ENCODE measurements around the gene NEMP2.
"Not testable (repeated sequence)": the region's sequence is repeated elsewhere in the genome, so short reads cannot be mapped to it uniquely, and the experiment has no call there.

Gene NEMP2

GRCh38 chr2:190469771-190470170 lies 64.8 kb downstream of the NEMP2 start:
- DNase-seq (ENCODE audit: low read depth), result peak; percentile 96
- TF ChIP-seq CTCF (IDR thresholded peaks at IDR 0.05; ENCODE audit: low read length, missing control alignments), result no peak

GRCh38 chr2:190468814-190469569 lies 65.5 kb downstream of the NEMP2 start:
- DNase-seq (ENCODE audit: low read depth), result peak; percentile 98
- no peak overlapping the region for H3K4me3 ChIP-seq (replicated peaks; ENCODE audit: low read depth, low read length)
- TF ChIP-seq CTCF (IDR thresholded peaks at IDR 0.05; ENCODE audit: low read length, missing control alignments), result no peak

More at GRCh38 chr2:190469771-190470170, 64.8 kb downstream of the NEMP2 start:
- no peak overlapping the region for H3K4me3 ChIP-seq (replicated peaks; ENCODE audit: low read depth, low read length)

GRCh38 chr2:190468354-190468753 lies 66.2 kb downstream of the NEMP2 start:
- not testable (repeated sequence) for DNase-seq (ENCODE audit: low read depth); H3K4me3 ChIP-seq (replicated peaks; ENCODE audit: low read depth, low read length)

GRCh38 chr2:190467575-190468083 lies 66.9 kb downstream of the NEMP2 start:
- TF ChIP-seq CTCF (IDR thresholded peaks at IDR 0.05; ENCODE audit: low read length, missing control alignments), result no peak
- H3K4me3 ChIP-seq (replicated peaks; ENCODE audit: low read depth, low read length), result no peak overlapping the region
- DNase-seq (ENCODE audit: low read depth), result no peak

GRCh38 chr2:190466819-190467446 lies 67.6 kb downstream of the NEMP2 start:
- DNase-seq (ENCODE audit: low read depth), result no peak
- no peak for TF ChIP-seq CTCF (IDR thresholded peaks at IDR 0.05; ENCODE audit: low read length, missing control alignments)

GRCh38 chr2:190465060-190465459 lies 69.5 kb downstream of the NEMP2 start:
- DNase-seq (ENCODE audit: low read depth), result no peak
- H3K4me3 ChIP-seq (replicated peaks; ENCODE audit: low read depth, low read length), result no peak overlapping the region
- TF ChIP-seq CTCF (IDR thresholded peaks at IDR 0.05; ENCODE audit: low read length, missing control alignments), result no peak

More at GRCh38 chr2:190466819-190467446, 67.6 kb downstream of the NEMP2 start:
- H3K4me3 ChIP-seq (replicated peaks; ENCODE audit: low read depth, low read length), result no peak overlapping the region

- DNase-seq (ENCODE audit: low read depth), result no peak
- H3K4me3 ChIP-seq (replicated peaks; ENCODE audit: low read depth, low read length), result no peak overlapping the region
- no peak for TF ChIP-seq CTCF (IDR thresholded peaks at IDR 0.05; ENCODE audit: low read length, missing control alignments)
Observed at GRCh38 chr2:190462611-190463010, 71.9 kb downstream of the NEMP2 start.

Data from fibroblast of pulmonary artery (primary cell).